RWPE2 (cell line): ENCODE results near the gene CNTNAP2.

Experiments
- ATAC-seq: fragments of 200-7000 bp; cut with Tn5 transposase; 3 replicates; pipeline ENCODE4 v1.9.1; 2021; ENCODE audit warnings: low read depth
- DNase-seq: peaks from one replicate; pipeline ENCODE4 v3.0.0-alpha.2; 2020; ENCODE audit warnings: low spot score
- H3K27ac ChIP-seq: fragments of 450-650 bp; 2 replicates; pipeline ENCODE4 v1.5.1; 2017; ENCODE audit warnings: mild to moderate bottlenecking; ENCODE audit not compliant: poor library complexity, severe bottlenecking
- H3K27me3 ChIP-seq: fragments of 250-450 bp; sonication (Bioruptor Pico); 2 replicates; pipeline ENCODE4 v1.5.1; 2021; ENCODE audit warnings: mild to moderate bottlenecking, moderate library complexity; ENCODE audit not compliant: insufficient read depth, poor library complexity, severe bottlenecking
- H3K36me3 ChIP-seq: fragments of 250-450 bp; sonication (Bioruptor Pico); 2 replicates; pipeline ENCODE4 v1.5.1; 2020; ENCODE audit warnings: low read depth, mild to moderate bottlenecking, moderate library complexity
- H3K4me1 ChIP-seq: fragments of 250-450 bp; sonication (Bioruptor Pico); 2 replicates; pipeline ENCODE4 v1.5.1; 2021; ENCODE audit warnings: mild to moderate bottlenecking, moderate library complexity; ENCODE audit not compliant: insufficient read depth, poor library complexity, severe bottlenecking
- H3K4me3 ChIP-seq: fragments of 250-450 bp; sonication (Bioruptor Pico); 2 replicates; pipeline ENCODE4 v1.5.1; 2021; ENCODE audit warnings: mild to moderate bottlenecking, moderate library complexity; ENCODE audit not compliant: severe bottlenecking
- H3K9me3 ChIP-seq: fragments of 250-450 bp; sonication (Bioruptor Pico); 2 replicates; pipeline ENCODE4 v1.5.1; 2021; ENCODE audit warnings: mild to moderate bottlenecking, moderate library complexity; ENCODE audit not compliant: severe bottlenecking
- TF ChIP-seq, protein P1 (sequence below): fragments of 450-650 bp; IDR thresholded peaks from one replicate; pipeline ENCODE4 v1.5.1; 2017; ENCODE audit warnings: mild to moderate bottlenecking, moderate library complexity; ENCODE audit not compliant: poor library complexity, severe bottlenecking

The CNTNAP2 gene

GRCh38 chr7:147569116-147569913 lies 1452.7 kb downstream of the CNTNAP2 start:
- H3K9me3 ChIP-seq: no peaks in the 10 kb centered on the region
- DNase-seq: no peak
- H3K4me3 ChIP-seq: no peak overlapping the region
- TF ChIP-seq, protein P1, sequence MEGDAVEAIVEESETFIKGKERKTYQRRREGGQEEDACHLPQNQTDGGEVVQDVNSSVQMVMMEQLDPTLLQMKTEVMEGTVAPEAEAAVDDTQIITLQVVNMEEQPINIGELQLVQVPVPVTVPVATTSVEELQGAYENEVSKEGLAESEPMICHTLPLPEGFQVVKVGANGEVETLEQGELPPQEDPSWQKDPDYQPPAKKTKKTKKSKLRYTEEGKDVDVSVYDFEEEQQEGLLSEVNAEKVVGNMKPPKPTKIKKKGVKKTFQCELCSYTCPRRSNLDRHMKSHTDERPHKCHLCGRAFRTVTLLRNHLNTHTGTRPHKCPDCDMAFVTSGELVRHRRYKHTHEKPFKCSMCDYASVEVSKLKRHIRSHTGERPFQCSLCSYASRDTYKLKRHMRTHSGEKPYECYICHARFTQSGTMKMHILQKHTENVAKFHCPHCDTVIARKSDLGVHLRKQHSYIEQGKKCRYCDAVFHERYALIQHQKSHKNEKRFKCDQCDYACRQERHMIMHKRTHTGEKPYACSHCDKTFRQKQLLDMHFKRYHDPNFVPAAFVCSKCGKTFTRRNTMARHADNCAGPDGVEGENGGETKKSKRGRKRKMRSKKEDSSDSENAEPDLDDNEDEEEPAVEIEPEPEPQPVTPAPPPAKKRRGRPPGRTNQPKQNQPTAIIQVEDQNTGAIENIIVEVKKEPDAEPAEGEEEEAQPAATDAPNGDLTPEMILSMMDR: no peak
- peak; percentile 23; the same call in 2 of the 3 replicates for ATAC-seq
- no peaks in the 10 kb centered on the region for H3K36me3 ChIP-seq
- H3K4me1 ChIP-seq: peaks cover 13% of the 10 kb centered on the region
- H3K27ac ChIP-seq: peak overlapping the region; percentile 39
- H3K27me3 ChIP-seq: no peaks in the 10 kb centered on the region

DNA sequence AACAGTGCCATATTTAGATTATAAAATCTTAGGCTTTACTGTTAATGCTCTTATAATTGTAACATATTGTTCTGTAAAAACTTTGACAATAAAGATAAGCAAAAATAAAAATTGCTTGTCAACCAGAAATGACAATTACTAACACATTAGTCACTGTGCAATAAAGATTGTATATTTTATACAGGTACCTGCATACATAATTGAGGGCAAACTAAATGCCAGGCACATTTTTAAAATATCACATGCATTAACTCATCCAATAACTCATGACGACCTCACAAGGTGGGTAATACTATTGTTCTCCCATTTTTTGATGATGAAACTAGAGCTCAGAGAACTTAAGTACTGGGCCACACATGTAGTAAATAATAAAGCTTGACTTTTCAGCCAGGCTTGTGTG lies 1453.8 kb downstream of the CNTNAP2 start:
- no peaks in the 10 kb centered on the region for H3K27me3 ChIP-seq
- DNase-seq (no peak), ATAC-seq (peak; percentile 91)
- H3K9me3 ChIP-seq: no peaks in the 10 kb centered on the region
- H3K27ac ChIP-seq: peak overlapping the region; percentile 39
- no peaks in the 10 kb centered on the region for H3K36me3 ChIP-seq
- no peak overlapping the region for H3K4me3 ChIP-seq
- peaks cover 13% of the 10 kb centered on the region for H3K4me1 ChIP-seq
- TF ChIP-seq, protein P1: no peak

GRCh38 chr7:147571436-147572185 lies 1455.0 kb downstream of the CNTNAP2 start:
- ATAC-seq: no peak
- no peak for DNase-seq
- TF ChIP-seq, protein P1: no peak
- Histone ChIP-seq H3K27ac (no peak overlapping the region), H3K36me3 (no peaks in the 10 kb centered on the region), H3K27me3 (no peaks in the 10 kb centered on the region), H3K4me1 (peaks cover 13% of the 10 kb centered on the region), H3K9me3 (no peaks in the 10 kb centered on the region), H3K4me3 (no peak overlapping the region)

DNA sequence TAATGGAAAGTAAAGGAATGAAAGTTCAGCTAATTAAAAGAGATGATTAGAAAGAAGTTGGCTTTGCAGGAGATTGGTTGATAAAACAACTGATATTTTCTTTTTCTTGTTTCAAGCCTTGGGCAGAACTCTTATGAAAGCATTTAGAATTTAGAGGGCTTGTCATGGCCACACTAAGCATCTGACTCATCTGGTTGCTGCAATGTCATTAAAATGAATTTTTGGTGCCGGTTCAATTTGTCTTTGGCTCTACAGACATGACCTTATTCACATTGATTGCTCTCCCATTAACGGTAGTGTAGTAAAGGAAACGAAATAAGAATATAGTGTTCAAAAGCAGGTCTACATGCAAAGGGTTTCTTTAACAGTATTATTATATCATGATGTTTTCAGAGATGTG lies 1461.6 kb downstream of the CNTNAP2 start:
- ATAC-seq (0 out of 3 replicates have a peak, but pooled peaks have one; percentile 12), DNase-seq (no peak)
- Histone ChIP-seq H3K27me3 (no peaks in the 10 kb centered on the region), H3K9me3 (no peaks in the 10 kb centered on the region), H3K36me3 (no peaks in the 10 kb centered on the region), H3K27ac (no peak overlapping the region), H3K4me3 (no peak overlapping the region), H3K4me1 (peaks cover 9% of the 10 kb centered on the region)
- TF ChIP-seq, protein P1: no peak
